Measurements from ENCODE around the gene MFSD11.
"Not testable (repeated sequence)": the region's sequence is repeated elsewhere in the genome, so short reads cannot be mapped to it uniquely, and the experiment has no call there.

MFSD11 gene

GRCh38 chr17:76791053-76791980 lies 53.4 kb downstream of the MFSD11 start:
- H3K4me3 ChIP-seq (ENCODE audit: low read length): peak overlapping the region; percentile 9
- DNase-seq (ENCODE audit: low read depth): peak; percentile 54
- TF ChIP-seq CTCF (conservative IDR thresholded peaks at IDR 0.05; ENCODE audit: low read depth, low read length): no peak

- DNase-seq (ENCODE audit: low read depth): no peak
- H3K4me3 ChIP-seq (ENCODE audit: low read length): no peak overlapping the region
- TF ChIP-seq CTCF (conservative IDR thresholded peaks at IDR 0.05; ENCODE audit: low read depth, low read length): no peak
These were observed 54.4 kb downstream of the MFSD11 start for GRCh38 chr17:76792348-76792747.

GRCh38 chr17:76793775-76794174 lies 55.9 kb downstream of the MFSD11 start:
- TF ChIP-seq CTCF (conservative IDR thresholded peaks at IDR 0.05; ENCODE audit: low read depth, low read length): peak; percentile 68
- no peak overlapping the region for H3K4me3 ChIP-seq (ENCODE audit: low read length)
- no peak for DNase-seq (ENCODE audit: low read depth)

GRCh38 chr17:76796081-76796480 lies 58.2 kb downstream of the MFSD11 start:
- DNase-seq (ENCODE audit: low read depth): no peak
- H3K4me3 ChIP-seq (ENCODE audit: low read length): no peak overlapping the region
- TF ChIP-seq CTCF (conservative IDR thresholded peaks at IDR 0.05; ENCODE audit: low read depth, low read length): no peak

GRCh38 chr17:76797241-76797840 lies 59.4 kb downstream of the MFSD11 start:
- no peak overlapping the region for H3K4me3 ChIP-seq (ENCODE audit: low read length)
- TF ChIP-seq CTCF (conservative IDR thresholded peaks at IDR 0.05; ENCODE audit: low read depth, low read length): no peak
- DNase-seq (ENCODE audit: low read depth): no peak

- TF ChIP-seq CTCF (conservative IDR thresholded peaks at IDR 0.05; ENCODE audit: low read depth, low read length): no peak
- H3K4me3 ChIP-seq (ENCODE audit: low read length): no peak overlapping the region
- DNase-seq (ENCODE audit: low read depth): no peak
These were observed 63.8 kb downstream of the MFSD11 start for GRCh38 chr17:76801706-76802105.

- DNase-seq (ENCODE audit: low read depth): no peak
- no peak for TF ChIP-seq CTCF (conservative IDR thresholded peaks at IDR 0.05; ENCODE audit: low read depth, low read length)
- H3K4me3 ChIP-seq (ENCODE audit: low read length): no peak overlapping the region
These were observed 67.4 kb downstream of the MFSD11 start for GRCh38 chr17:76805319-76805718.

GRCh38 chr17:76806151-76806550 lies 68.2 kb downstream of the MFSD11 start:
- DNase-seq (ENCODE audit: low read depth); H3K4me3 ChIP-seq (ENCODE audit: low read length): not testable (repeated sequence)

GRCh38 chr17:76806767-76807166 lies 68.8 kb downstream of the MFSD11 start:
- H3K4me3 ChIP-seq (ENCODE audit: low read length); DNase-seq (ENCODE audit: low read depth): not testable (repeated sequence)
